HEK293T (cell line): ENCODE measurements around the gene KAT6B.
"Not testable (repeated sequence)": the region's sequence is repeated elsewhere in the genome, so short reads cannot be mapped to it uniquely, and the experiment has no call there.

Experiments
- BHLHE40 ChIP-seq: fragments of 450-650 bp; IDR thresholded peaks from 2 replicates; pipeline ENCODE4 v1.6.1; 2016; ENCODE audit warnings: mild to moderate bottlenecking, moderate library complexity, borderline replicate concordance
- CTBP1 ChIP-seq: fragments of 450-650 bp; IDR thresholded peaks from 2 replicates; pipeline ENCODE4 v1.6.1; 2016; ENCODE audit warnings: borderline replicate concordance
- ELF4 ChIP-seq: fragments of 450-650 bp; IDR thresholded peaks from 2 replicates; pipeline ENCODE4 v1.6.1; 2017; ENCODE audit warnings: antibody characterized with exemption
- FOXA1 ChIP-seq: fragments of 450-650 bp; IDR thresholded peaks from 2 replicates; pipeline ENCODE4 v1.6.1; 2016; ENCODE audit warnings: mild to moderate bottlenecking
- FOXK2 ChIP-seq: fragments of 450-650 bp; IDR thresholded peaks from 2 replicates; pipeline ENCODE4 v1.6.1; 2016; ENCODE audit warnings: mild to moderate bottlenecking
- FOXM1 ChIP-seq: fragments of 450-650 bp; IDR thresholded peaks from 2 replicates; pipeline ENCODE4 v1.6.1; 2017; ENCODE audit warnings: mild to moderate bottlenecking, borderline replicate concordance
- HDGF ChIP-seq: fragments of 450-650 bp; IDR thresholded peaks from 2 replicates; pipeline ENCODE4 v1.6.1; 2017; ENCODE audit warnings: antibody characterized with exemption, borderline replicate concordance
- L3MBTL2 ChIP-seq: fragments of 450-650 bp; conservative IDR thresholded peaks from 2 replicates; pipeline ENCODE4 v1.6.1; 2016; ENCODE audit warnings: mild to moderate bottlenecking
- NFRKB ChIP-seq: fragments of 450-650 bp; IDR thresholded peaks from 2 replicates; pipeline ENCODE4 v1.6.1; 2016; ENCODE audit warnings: mild to moderate bottlenecking, moderate library complexity
- SP1 ChIP-seq: fragments of 450-650 bp; IDR thresholded peaks from 2 replicates; pipeline ENCODE4 v1.6.1; 2017
- TARDBP ChIP-seq: fragments of 450-650 bp; IDR thresholded peaks from 2 replicates; pipeline ENCODE4 v1.6.1; 2016
- TF ChIP-seq, protein P1 (sequence below): fragments of 450-650 bp; IDR thresholded peaks from 2 replicates; pipeline ENCODE4 v1.6.1; 2016

DNA sequence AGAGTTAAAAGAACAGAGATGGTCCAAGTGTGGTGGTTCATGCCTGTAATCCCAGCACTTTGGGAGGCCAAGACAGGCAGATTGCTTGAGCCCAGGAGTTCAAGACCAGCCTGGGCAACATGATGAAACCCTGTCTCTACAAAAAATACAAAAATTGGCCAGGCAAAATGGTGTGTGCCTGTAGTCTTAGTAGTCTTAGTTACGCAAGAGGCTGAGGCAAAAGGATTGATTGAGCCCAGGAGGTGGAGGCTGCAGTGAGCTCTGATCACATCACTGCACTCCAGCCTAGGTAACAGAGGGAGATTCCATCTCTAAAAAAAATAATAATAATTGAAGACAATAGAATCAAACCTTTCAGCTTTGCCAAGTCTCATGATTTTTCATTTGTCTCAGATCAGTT is 33.2 kb upstream of the KAT6B start:
- TF ChIP-seq BHLHE40, CTBP1, NFRKB, SP1, ELF4, FOXA1, FOXK2, HDGF, FOXM1, L3MBTL2, TARDBP: not testable (repeated sequence)
- TF ChIP-seq, protein P1, sequence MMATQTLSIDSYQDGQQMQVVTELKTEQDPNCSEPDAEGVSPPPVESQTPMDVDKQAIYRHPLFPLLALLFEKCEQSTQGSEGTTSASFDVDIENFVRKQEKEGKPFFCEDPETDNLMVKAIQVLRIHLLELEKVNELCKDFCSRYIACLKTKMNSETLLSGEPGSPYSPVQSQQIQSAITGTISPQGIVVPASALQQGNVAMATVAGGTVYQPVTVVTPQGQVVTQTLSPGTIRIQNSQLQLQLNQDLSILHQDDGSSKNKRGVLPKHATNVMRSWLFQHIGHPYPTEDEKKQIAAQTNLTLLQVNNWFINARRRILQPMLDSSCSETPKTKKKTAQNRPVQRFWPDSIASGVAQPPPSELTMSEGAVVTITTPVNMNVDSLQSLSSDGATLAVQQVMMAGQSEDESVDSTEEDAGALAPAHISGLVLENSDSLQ: not testable (repeated sequence)
